ENCODE results near the gene ZCCHC14. TPM values are rescaled to one million over a fixed set of nuclear protein-coding genes. Genes with fewer than 3 reads are reported as not detected.
"Not testable (repeated sequence)": the region's sequence is repeated elsewhere in the genome, so short reads cannot be mapped to it uniquely, and the experiment has no call there.

Gene ZCCHC14
- total RNA-seq, 2 donors from 2014 or later: 10.6 to 18.0 TPM

- not testable (repeated sequence) for H3K27me3 ChIP-seq, H3K36me3 ChIP-seq, H3K4me3 ChIP-seq, H3K9me3 ChIP-seq
- Histone ChIP-seq H3K4me1 (peaks cover 0 to 23% of the 10 kb centered on the region in 2 donors), H3K27ac (peak overlapping the region; percentile 83 to 95)
- peak; percentile 92 for DNase-seq (ENCODE audit: low spot score)
These were observed 25.7 kb upstream of the ZCCHC14 start for GRCh38 chr16:87518430-87519051.

DNA sequence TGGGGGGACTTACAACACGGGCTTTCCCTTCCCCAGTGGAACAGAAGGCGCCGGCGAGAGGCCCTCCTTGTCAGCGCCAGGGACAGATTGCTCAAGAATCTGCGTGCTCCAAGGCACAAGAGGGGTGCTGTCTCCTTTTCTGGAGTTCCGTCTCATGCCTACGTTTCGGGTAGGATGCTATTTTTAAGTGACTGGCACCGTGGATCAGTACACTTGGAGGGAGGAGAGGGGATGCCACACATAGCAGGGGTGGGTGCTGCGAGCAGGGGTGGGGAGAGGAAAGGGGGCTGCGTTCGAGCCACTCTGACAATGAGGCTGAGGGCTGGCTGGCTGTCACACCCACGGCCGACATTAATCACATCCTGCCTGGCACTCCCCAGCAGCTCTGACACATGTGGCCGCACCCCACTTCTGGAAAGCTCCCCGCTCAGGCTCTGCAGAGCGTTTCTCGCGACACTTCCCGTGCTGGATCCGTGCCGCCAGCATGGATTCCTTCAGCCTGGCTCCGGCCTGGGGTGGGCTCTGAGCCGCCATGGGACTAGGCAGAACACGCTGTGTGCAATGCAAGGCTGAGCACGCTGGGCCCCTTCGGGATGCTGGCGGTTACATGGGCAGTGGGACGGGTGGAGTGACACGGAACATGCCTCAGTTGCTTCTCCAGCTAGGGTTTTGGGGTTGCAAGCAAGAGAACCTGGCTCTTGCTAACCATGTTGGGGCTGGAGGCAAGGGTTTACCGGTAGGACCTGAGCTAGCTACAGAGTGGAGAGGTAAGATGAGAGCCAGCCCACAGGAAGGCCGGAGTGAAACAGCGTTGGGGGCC, 25.0 kb upstream of the ZCCHC14 start:
- peak; percentile 89 for DNase-seq (ENCODE audit: low spot score)
- Histone ChIP-seq H3K4me3 (peak overlapping the region; percentile 19 to 21), H3K4me1 (peaks cover 0 to 23% of the 10 kb centered on the region in 2 donors), H3K27ac (peak overlapping the region; percentile 83 to 95)
- H3K9me3 ChIP-seq, H3K36me3 ChIP-seq, H3K27me3 ChIP-seq: not testable (repeated sequence)

- H3K27me3 ChIP-seq: no peaks in the 10 kb centered on the region
- DNase-seq (ENCODE audit: low spot score): no peak
- no peaks in the 10 kb centered on the region for H3K9me3 ChIP-seq
- no peak overlapping the region for H3K4me3 ChIP-seq
- TF ChIP-seq CTCF (IDR thresholded peaks at IDR 0.05): no peak
- H3K4me1 ChIP-seq: peaks cover 0 to 23% of the 10 kb centered on the region in 2 donors
- peak overlapping the region; percentile 83 to 95 for H3K27ac ChIP-seq
- H3K36me3 ChIP-seq: no peaks in the 10 kb centered on the region
These were observed 23.5 kb upstream of the ZCCHC14 start for GRCh38 chr16:87516361-87516760.

- H3K27me3 ChIP-seq: no peaks in the 10 kb centered on the region
- peak overlapping the region in 1 of 2 donors; percentile 95 for H3K27ac ChIP-seq
- H3K9me3 ChIP-seq: no peaks in the 10 kb centered on the region
- H3K36me3 ChIP-seq: no peaks in the 10 kb centered on the region
- no peak for TF ChIP-seq CTCF (IDR thresholded peaks at IDR 0.05)
- H3K4me3 ChIP-seq: no peak overlapping the region
- H3K4me1 ChIP-seq: peaks cover 0 to 23% of the 10 kb centered on the region in 2 donors
- DNase-seq (ENCODE audit: low spot score): no peak
These were observed 22.9 kb upstream of the ZCCHC14 start for GRCh38 chr16:87515475-87516330.

- DNase-seq (ENCODE audit: low spot score): not testable (repeated sequence)
- peaks cover 0 to 12% of the 10 kb centered on the region in 2 donors for H3K4me1 ChIP-seq
These were observed 17.0 kb upstream of the ZCCHC14 start for GRCh38 chr16:87509778-87510177.

GRCh38 chr16:87507351-87508069, 14.7 kb upstream of the ZCCHC14 start:
- no peak for DNase-seq (ENCODE audit: low spot score)
- H3K4me3 ChIP-seq: peak overlapping the region in 1 of 2 donors; percentile 11

More at GRCh38 chr16:87509778-87510177, 17.0 kb upstream of the ZCCHC14 start:
- not testable (repeated sequence) for H3K36me3 ChIP-seq, H3K27me3 ChIP-seq, H3K9me3 ChIP-seq, H3K4me3 ChIP-seq, H3K27ac ChIP-seq

More at GRCh38 chr16:87507351-87508069, 14.7 kb upstream of the ZCCHC14 start:
- no peaks in the 10 kb centered on the region for H3K9me3 ChIP-seq
- peaks cover 0 to 12% of the 10 kb centered on the region in 2 donors for H3K4me1 ChIP-seq
- no peak for TF ChIP-seq CTCF (IDR thresholded peaks at IDR 0.05)
- no peak overlapping the region for H3K27ac ChIP-seq
- no peaks in the 10 kb centered on the region for H3K36me3 ChIP-seq
- no peaks in the 10 kb centered on the region for H3K27me3 ChIP-seq
